ENCODE results near the gene CPT1C. TPM values are rescaled to one million over a fixed set of nuclear protein-coding genes. Genes with fewer than 3 reads are reported as not detected.

The CPT1C gene
- total RNA-seq, 4 donors from 2014 or later, result 0.38 to 2.6 (median 0.85) TPM; not detected in 1

DNA sequence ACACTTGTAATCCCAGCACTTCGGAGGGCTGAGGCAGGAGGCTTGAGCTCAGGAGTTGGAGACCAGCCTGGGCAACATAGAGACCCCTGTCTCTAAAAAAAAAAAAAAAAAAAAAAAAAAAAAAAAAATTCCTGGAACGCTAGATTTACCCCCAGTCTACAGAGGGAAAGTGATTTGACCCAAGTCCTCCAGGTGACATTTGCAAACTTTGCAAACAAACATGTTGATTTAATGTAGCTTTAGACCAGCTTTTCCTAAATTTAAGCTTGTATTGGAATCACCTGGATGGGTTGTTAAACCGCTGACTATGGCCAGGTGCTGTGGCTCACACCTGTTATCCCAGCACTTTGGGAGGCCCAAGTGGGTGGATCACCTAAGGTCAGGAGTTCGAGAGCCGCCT is 8.4 kb downstream of the CPT1C start:
- TF ChIP-seq, protein P1, sequence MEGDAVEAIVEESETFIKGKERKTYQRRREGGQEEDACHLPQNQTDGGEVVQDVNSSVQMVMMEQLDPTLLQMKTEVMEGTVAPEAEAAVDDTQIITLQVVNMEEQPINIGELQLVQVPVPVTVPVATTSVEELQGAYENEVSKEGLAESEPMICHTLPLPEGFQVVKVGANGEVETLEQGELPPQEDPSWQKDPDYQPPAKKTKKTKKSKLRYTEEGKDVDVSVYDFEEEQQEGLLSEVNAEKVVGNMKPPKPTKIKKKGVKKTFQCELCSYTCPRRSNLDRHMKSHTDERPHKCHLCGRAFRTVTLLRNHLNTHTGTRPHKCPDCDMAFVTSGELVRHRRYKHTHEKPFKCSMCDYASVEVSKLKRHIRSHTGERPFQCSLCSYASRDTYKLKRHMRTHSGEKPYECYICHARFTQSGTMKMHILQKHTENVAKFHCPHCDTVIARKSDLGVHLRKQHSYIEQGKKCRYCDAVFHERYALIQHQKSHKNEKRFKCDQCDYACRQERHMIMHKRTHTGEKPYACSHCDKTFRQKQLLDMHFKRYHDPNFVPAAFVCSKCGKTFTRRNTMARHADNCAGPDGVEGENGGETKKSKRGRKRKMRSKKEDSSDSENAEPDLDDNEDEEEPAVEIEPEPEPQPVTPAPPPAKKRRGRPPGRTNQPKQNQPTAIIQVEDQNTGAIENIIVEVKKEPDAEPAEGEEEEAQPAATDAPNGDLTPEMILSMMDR (IDR thresholded peaks at IDR 0.05; ENCODE audit: low read depth), result no peak

DNA sequence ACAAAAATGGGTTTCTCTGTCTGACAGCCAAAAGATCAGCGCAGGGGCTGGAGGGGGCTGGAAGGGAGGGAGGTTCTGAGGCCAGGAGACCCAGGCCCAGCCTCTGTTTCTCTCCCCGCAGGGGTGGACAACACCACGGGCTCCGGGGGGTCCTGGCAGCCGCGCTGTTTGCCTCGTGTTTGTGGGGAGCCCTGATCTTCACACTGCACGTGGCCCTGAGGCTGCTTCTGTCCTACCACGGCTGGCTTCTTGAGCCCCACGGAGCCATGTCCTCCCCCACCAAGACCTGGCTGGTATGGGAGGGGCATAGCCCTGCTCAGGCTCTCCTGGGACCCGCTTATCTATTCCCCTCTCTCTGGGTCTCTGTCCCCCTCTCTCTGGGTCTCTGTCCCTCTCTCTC is 9.6 kb downstream of the CPT1C start:
- TF ChIP-seq, protein P1 (IDR thresholded peaks at IDR 0.05; ENCODE audit: low read depth), result no peak

DNA sequence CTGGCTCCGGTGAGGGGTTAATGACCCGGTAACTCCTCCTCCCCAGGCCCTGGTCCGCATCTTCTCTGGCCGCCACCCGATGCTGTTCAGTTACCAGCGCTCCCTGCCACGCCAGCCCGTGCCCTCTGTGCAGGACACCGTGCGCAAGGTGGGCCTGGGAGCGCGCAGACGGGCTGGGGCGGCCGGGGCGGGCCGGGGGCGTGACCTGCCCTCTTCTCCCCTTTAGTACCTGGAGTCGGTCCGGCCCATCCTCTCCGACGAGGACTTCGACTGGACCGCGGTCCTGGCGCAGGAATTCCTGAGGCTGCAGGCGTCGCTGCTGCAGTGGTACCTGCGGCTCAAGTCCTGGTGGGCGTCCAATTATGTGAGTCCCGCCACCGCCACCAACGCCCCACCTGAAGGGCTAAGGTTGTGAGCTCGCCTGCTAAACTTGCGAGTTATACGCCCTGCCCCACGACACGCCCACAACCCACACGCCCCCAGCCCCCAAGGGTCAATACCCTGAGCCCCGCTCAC is 10.4 kb downstream of the CPT1C start:
- TF ChIP-seq, protein P1 (IDR thresholded peaks at IDR 0.05; ENCODE audit: low read depth), result no peak

DNA sequence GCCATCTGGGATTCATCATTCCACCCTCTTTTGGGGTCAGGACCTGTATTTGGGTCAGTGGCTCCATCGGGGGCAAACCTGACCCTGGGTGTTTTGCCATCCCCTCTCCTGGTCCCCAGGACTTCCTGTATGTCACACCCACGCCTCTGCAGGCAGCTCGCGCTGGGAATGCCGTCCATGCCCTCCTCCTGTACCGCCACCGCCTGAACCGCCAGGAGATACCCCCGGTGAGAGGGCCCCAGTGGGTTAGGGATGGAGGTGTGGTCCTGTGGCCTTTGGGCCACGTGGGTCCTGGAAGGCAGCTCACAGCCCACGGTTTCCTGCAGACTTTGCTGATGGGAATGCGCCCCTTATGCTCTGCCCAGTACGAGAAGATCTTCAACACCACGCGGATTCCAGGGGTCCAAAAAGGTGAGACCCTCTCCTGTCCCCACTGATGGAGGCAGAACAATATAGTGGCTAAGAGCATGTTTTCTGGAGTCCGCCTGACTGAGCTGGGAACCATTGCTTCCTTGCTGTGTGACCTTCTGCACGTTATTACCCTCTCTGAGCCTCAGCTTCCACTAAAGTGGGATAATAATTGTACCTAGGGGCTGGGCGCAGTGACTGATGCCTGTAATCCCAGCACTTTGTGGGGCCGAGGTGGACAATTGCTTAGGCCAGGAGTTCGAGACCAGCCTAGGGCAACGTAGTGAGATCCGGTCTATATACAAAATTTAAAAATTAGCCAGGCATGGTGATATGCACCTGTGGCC is 14.1 kb downstream of the CPT1C start:
- TF ChIP-seq, protein P1 (IDR thresholded peaks at IDR 0.05; ENCODE audit: low read depth), result no peak

DNA sequence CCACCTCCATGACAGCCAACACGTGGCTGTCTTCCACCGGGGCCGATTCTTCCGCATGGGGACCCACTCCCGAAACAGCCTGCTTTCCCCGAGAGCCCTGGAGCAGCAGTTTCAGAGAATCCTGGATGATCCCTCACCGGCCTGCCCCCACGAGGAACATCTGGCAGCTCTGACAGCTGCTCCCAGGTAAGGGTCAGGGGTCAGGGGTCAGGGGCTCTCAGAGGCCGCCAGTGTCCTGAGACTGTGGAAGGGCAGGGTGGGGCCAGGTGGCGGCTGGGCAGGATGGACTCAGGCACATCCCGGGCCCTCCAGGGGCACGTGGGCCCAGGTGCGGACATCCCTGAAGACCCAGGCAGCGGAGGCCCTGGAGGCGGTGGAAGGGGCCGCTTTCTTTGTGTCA is 15.0 kb downstream of the CPT1C start:
- TF ChIP-seq, protein P1 (IDR thresholded peaks at IDR 0.05; ENCODE audit: low read depth), result no peak

DNA sequence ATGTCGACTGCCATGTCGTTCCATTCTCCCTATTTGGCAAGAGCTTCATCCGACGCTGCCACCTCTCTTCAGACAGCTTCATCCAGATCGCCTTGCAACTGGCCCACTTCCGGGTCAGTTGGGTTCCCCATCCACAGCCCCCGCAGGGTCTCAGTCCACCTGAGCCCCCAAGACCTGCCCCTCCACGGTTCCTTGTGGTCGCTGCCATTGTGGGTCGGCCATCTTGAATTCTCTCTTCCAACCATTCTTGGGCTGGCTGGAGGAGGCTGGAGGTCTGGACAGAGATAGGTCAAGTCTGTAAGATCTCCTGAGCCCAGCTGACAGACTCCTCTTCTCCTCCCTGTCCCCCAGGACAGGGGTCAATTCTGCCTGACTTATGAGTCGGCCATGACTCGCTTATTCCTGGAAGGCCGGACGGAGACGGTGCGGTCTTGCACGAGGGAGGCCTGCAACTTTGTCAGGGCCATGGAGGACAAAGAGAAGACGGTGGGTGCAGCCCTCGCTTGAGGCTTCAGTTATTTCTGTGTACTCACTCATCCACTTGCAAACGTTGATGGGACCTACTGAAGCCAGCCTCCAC is 19.5 kb downstream of the CPT1C start:
- TF ChIP-seq, protein P1 (IDR thresholded peaks at IDR 0.05; ENCODE audit: low read depth), result no peak

DNA sequence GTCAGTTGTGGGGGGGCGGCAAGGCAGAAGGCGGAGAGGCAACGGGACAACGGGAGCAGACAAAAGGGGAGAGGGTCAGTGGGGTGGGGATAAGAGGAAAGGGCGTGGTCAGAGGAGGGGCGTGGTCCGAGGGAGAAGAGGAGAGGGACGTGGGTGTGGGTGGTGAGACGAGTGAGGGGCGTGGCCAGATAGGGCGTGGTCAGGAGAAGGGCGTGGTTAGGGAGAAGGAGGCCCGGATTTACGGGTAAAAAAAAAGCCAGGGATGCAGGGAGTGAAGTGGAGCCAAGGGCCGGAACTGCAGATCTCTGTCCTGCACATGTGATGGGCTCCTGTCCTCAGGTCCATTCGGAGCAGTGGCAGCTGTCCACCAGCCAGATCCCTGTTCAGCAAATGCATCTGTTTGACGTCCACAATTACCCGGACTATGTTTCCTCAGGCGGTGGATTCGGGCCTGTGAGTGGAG is 21.5 kb downstream of the CPT1C start:
- TF ChIP-seq, protein P1 (IDR thresholded peaks at IDR 0.05; ENCODE audit: low read depth), result no peak
